Mononuclear cell (primary cell): ENCODE measurements around the gene PLOD2. TPM values are rescaled to one million over a fixed set of nuclear protein-coding genes. Genes with fewer than 3 reads are reported as not detected.

Experiments
- H3K27me3 ChIP-seq: 2 replicates; pipeline ENCODE4 v1.6.0; 2011; ENCODE audit warnings: low read length, control low read depth; ENCODE audit not compliant: insufficient read depth
- H3K4me1 ChIP-seq: 2 replicates; pipeline ENCODE4 v1.5.1; 2011; ENCODE audit warnings: mild to moderate bottlenecking, low read length, control low read depth; ENCODE audit not compliant: insufficient read depth
- H3K4me3 ChIP-seq: 2 replicates; pipeline ENCODE4 v1.5.1; 2011; ENCODE audit warnings: mild to moderate bottlenecking, low read length, moderate library complexity
- H3K9me3 ChIP-seq: 2 replicates; pipeline ENCODE4 v1.5.1; 2011; ENCODE audit warnings: low read depth, mild to moderate bottlenecking, control low read depth, low read length
- total RNA-seq: library from RNA; depleted of rRNA; stranded (reverse); fragments of >200 nt; gene quantifications from one replicate; pipeline ENCODE4 v1.2.3, GENCODE V29; 2012

The PLOD2 gene
- total RNA-seq, 1 donor, result 1.8 TPM

DNA sequence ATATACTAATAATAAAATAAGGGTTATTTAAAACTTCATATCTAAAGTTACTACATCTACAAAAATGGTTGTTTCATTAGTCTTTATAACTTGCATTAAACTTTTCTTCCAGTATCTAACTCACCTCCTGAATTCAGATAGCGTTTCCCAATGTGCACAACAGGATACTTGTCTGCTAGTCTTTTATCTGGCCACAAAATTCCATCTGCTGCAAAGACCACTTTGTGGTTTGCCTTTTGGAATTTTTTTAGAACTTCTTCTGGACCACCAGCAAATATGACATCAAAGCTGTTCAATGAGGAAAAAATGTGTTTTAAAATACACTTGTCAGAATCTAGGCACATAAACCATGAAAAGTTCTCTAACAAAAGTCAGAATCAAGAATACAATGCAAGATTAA is 50.8 kb downstream of the PLOD2 start:
- no peaks in the 10 kb centered on the region for H3K27me3 ChIP-seq
- H3K4me1 ChIP-seq, result no peaks in the 10 kb centered on the region
- no peak overlapping the region for H3K4me3 ChIP-seq
- H3K9me3 ChIP-seq, result no peaks in the 10 kb centered on the region

DNA sequence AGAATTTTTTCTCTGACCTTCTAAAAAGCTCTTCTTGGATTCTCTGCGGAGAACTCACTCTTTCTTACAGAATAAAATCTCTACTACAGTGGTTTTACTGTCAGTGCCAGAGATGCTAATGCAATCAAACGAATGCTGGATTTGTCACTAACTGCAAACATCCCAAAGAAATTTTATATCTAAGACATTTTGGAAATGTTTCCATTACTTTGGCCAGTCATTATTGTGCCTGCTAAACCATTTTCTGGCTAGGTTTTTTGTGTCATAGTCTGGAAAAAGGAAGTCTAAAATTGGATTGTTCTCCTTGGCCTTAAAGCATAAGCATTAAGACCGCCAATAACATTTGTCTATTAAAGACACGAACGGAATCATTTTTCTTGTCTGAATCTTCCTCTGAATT is 54.0 kb downstream of the PLOD2 start:
- Histone ChIP-seq H3K9me3 (no peaks in the 10 kb centered on the region), H3K4me3 (no peak overlapping the region), H3K27me3 (no peaks in the 10 kb centered on the region), H3K4me1 (no peaks in the 10 kb centered on the region)

GRCh38 chr3:146104068-146104467 is 56.9 kb downstream of the PLOD2 start:
- Histone ChIP-seq H3K27me3 (no peaks in the 10 kb centered on the region), H3K9me3 (no peaks in the 10 kb centered on the region), H3K4me1 (no peaks in the 10 kb centered on the region), H3K4me3 (no peak overlapping the region)

GRCh38 chr3:146102885-146103284 is 58.1 kb downstream of the PLOD2 start:
- no peaks in the 10 kb centered on the region for H3K27me3 ChIP-seq
- no peaks in the 10 kb centered on the region for H3K4me1 ChIP-seq
- no peak overlapping the region for H3K4me3 ChIP-seq
- no peaks in the 10 kb centered on the region for H3K9me3 ChIP-seq

DNA sequence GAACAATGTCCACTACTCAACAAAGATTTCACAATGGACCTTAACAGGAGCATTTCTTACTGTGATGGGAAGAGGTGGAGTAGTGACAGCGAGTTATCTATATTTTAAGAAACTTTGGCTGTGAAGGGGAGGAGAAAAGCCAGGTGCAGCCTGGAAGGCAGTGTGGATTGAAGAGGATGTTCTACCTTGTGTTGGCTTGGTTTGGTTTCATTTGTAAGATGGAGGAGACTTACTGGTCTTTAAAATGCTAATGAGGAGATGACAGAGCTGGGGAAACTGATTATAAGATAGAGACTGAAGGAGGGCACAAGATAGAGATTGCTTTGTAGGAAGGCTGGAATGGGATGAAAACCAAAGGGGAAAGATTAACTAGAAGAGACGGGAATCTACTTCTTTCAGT is 59.4 kb downstream of the PLOD2 start:
- no peaks in the 10 kb centered on the region for H3K4me1 ChIP-seq
- no peaks in the 10 kb centered on the region for H3K9me3 ChIP-seq
- no peaks in the 10 kb centered on the region for H3K27me3 ChIP-seq
- H3K4me3 ChIP-seq, result no peak overlapping the region

DNA sequence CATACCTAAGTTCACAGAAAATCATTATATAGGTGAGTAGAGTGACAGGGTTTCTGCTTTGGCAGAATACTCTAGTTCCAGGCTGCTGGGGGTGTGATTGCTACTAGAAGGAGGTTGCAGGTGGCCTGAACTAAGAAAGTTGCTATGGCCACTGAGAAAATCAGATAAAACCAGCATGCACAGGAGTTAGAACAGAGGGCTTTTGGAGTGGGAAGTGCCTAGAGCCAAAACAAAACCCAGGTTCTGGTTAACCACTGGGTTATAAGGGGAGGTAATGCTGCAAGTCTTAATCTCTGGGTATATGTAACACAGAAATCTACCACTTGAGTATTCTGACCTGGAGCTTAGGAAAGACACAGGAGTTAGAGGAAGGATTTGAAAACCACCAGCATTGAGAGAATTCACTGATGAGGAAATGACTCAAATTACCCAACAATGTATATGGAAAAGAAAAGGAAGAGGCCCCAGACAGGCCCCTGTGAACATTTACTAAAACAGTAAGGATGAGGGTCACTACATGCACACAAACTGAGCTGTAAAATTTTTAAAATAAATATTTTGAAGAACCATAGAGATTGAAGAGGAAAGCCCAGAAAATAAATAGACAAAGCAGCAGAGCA is 60.0 kb downstream of the PLOD2 start:
- Histone ChIP-seq H3K27me3 (no peaks in the 10 kb centered on the region), H3K9me3 (no peaks in the 10 kb centered on the region), H3K4me3 (no peak overlapping the region), H3K4me1 (no peaks in the 10 kb centered on the region)

DNA sequence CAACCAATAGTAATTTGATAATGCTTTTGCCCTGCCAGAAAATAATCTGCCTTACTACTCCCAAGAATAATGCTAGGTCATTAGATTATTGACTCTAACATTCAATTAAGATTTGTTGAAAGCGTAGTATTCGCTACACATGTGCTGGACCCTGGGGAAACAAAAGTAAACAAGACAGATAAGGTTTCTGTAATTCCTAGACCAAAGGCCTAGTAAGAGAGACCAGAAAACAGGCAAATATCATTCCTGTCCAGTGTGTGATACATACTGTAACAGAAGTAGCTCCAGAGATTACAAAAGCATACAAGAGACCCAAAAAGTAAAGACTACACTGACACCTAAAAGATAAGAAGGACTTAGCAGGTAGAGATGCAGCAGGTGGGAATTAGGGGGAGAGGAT is 60.8 kb downstream of the PLOD2 start:
- Histone ChIP-seq H3K4me3 (no peak overlapping the region), H3K4me1 (no peaks in the 10 kb centered on the region)

GRCh38 chr3:146099316-146099715 is 61.7 kb downstream of the PLOD2 start:
- H3K4me3 ChIP-seq, result no peak overlapping the region
- no peaks in the 10 kb centered on the region for H3K27me3 ChIP-seq
- no peaks in the 10 kb centered on the region for H3K9me3 ChIP-seq

More for the DNA sequence above, 60.8 kb downstream of the PLOD2 start:
- Histone ChIP-seq H3K27me3 (no peaks in the 10 kb centered on the region), H3K9me3 (no peaks in the 10 kb centered on the region)

GRCh38 chr3:146093896-146094295 is 67.1 kb downstream of the PLOD2 start:
- H3K4me1 ChIP-seq, result no peaks in the 10 kb centered on the region
- H3K4me3 ChIP-seq, result no peak overlapping the region
- H3K9me3 ChIP-seq, result no peaks in the 10 kb centered on the region
- H3K27me3 ChIP-seq, result no peaks in the 10 kb centered on the region

More at GRCh38 chr3:146099316-146099715, 61.7 kb downstream of the PLOD2 start:
- no peaks in the 10 kb centered on the region for H3K4me1 ChIP-seq

GRCh38 chr3:146092230-146092629 is 68.8 kb downstream of the PLOD2 start:
- Histone ChIP-seq H3K4me3 (no peak overlapping the region), H3K9me3 (no peaks in the 10 kb centered on the region), H3K27me3 (no peaks in the 10 kb centered on the region), H3K4me1 (no peaks in the 10 kb centered on the region)

DNA sequence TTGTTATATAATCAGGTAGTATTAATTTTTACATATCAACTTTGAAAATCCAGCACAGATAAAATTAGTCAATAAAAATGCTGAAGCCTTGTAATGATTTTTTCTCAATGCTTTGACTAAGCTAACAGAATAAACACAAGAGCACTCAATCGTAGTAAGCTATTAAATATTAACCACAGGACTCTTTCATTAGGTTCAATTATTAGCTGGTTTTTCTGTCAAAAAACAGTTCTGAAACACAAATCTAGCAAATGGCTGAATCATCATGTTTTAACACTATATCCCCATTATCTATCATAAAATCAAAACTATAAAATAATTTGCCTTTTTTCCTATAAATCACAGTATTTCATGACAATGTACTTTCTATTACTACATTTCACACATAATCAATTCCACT is 69.6 kb downstream of the PLOD2 start:
- Histone ChIP-seq H3K27me3 (no peaks in the 10 kb centered on the region), H3K9me3 (no peaks in the 10 kb centered on the region), H3K4me3 (no peak overlapping the region), H3K4me1 (no peaks in the 10 kb centered on the region)

DNA sequence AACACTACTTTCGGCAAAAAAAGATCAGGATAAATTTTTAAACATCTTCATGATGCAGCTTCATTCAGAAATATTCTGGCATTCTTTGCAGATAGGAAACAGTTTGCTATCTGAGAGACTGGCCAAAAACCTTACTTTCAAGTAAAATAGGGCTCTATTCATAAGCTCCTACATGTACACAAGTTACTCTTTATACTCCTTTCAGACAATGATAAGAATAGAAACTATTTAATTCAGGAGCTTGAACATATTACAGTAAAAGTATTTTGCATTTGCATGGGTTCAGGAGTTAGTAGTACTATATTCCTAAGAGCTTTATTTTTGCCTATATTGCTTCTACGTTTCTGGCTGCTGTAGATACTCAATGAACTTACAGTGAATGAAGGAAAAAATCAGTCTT is 70.5 kb downstream of the PLOD2 start:
- Histone ChIP-seq H3K4me1 (no peaks in the 10 kb centered on the region), H3K4me3 (no peak overlapping the region), H3K27me3 (no peaks in the 10 kb centered on the region), H3K9me3 (no peaks in the 10 kb centered on the region)

GRCh38 chr3:146088840-146089239 is 72.1 kb downstream of the PLOD2 start:
- H3K4me3 ChIP-seq, result no peak overlapping the region
- no peaks in the 10 kb centered on the region for H3K27me3 ChIP-seq
- H3K4me1 ChIP-seq, result no peaks in the 10 kb centered on the region
- no peaks in the 10 kb centered on the region for H3K9me3 ChIP-seq

- Histone ChIP-seq H3K4me3 (no peak overlapping the region), H3K9me3 (no peaks in the 10 kb centered on the region), H3K4me1 (no peaks in the 10 kb centered on the region), H3K27me3 (no peaks in the 10 kb centered on the region)
Measured at GRCh38 chr3:146087116-146087515, 73.9 kb downstream of the PLOD2 start.

DNA sequence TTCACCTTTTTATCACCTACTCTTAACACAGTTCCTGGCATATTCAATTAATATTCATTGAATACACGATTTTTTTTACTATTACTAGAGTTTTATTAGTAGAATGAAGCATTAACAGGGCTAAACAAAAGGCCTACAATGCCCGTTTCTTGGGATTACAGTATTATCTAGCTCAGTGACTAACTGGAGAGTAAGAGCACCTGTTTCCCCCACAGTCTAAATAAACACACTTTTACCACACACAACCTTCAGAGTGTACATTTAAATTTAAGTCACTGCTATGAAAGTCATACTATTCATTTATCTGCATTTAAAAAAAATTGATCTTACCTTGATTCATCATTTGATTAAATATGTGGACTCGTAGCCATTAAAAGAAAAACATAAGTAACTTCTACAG is 74.8 kb downstream of the PLOD2 start:
- H3K27me3 ChIP-seq, result no peaks in the 10 kb centered on the region
- H3K9me3 ChIP-seq, result no peaks in the 10 kb centered on the region
- H3K4me1 ChIP-seq, result no peaks in the 10 kb centered on the region
- H3K4me3 ChIP-seq, result no peak overlapping the region

GRCh38 chr3:146085678-146086077 is 75.3 kb downstream of the PLOD2 start:
- no peaks in the 10 kb centered on the region for H3K9me3 ChIP-seq
- no peaks in the 10 kb centered on the region for H3K4me1 ChIP-seq
- H3K27me3 ChIP-seq, result no peaks in the 10 kb centered on the region
- H3K4me3 ChIP-seq, result no peak overlapping the region
